ENCODE measurements around the gene PTPRB.

GRCh38 chr12:70686299-70686698 lies 49.1 kb upstream of the PTPRB start:
- TF ChIP-seq CTCF (IDR thresholded peaks at IDR 0.05) (no peak), POLR2A (IDR thresholded peaks at IDR 0.05) (no peak)
